ENCODE measurements around the gene BCCIP. TPM values are rescaled to one million over a fixed set of nuclear protein-coding genes. Genes with fewer than 3 reads are reported as not detected.

Gene BCCIP
- total and polyA plus RNA-seq, 2 of the 8 experiments (the other 6 are each of a cell fraction or from before 2014, with no cell fraction given), result 33.9 to 120 TPM

- TF ChIP-seq RAD21 (IDR thresholded peaks at IDR 0.05 in 1 of 2, conservative IDR thresholded peaks at IDR 0.05 in 1 of 2; ENCODE audit: low read depth in 2 of 2, low read length in 2 of 2) (no peak), KDM4A (IDR thresholded peaks at IDR 0.05; ENCODE audit: low read depth, low read length, severe bottlenecking) (no peak), MAFK (IDR thresholded peaks at IDR 0.05; ENCODE audit: low read depth, low read length) (no peak), RXRA (IDR thresholded peaks at IDR 0.05; ENCODE audit: insufficient read depth, low read depth, low read length) (no peak), POLR2A (IDR thresholded peaks at IDR 0.05; ENCODE audit: control extremely low read depth in 1 of 2, low read depth in 2 of 2, low read length in 2 of 2) (no peak), SUZ12 (IDR thresholded peaks at IDR 0.05; ENCODE audit: low read length) (no peak), HDAC6 (IDR thresholded peaks at IDR 0.05; ENCODE audit: low read depth, low read length) (no peak)
Measured at GRCh38 chr10:125795637-125796190, 27.6 kb upstream of the BCCIP start (continued).

Measured in H1 (cell line).